ENCODE data around the gene SEC14L5. TPM values are rescaled to one million over a fixed set of nuclear protein-coding genes. Genes with fewer than 3 reads are reported as not detected.

The SEC14L5 gene
- total and polyA plus RNA-seq, 2 of the 4 experiments (the other 2 are of a cell fraction) = 0.07 TPM; not detected in 1

Other genes with a start within 250 kb of the SEC14L5 start
- 22.2 and 24.4 TPM in 2 replicates for gene ANKS3, start 224.1 kb upstream of the SEC14L5 start, total RNA-seq (2012; rRNA removed)
- 23.7 and 25.0 TPM in 2 replicates for gene ANKS3, start 224.1 kb upstream of the SEC14L5 start, polyA plus RNA-seq (2012; rRNA removed)
- gene DNAAF8, start 223.8 kb upstream of the SEC14L5 start, total RNA-seq (2012; rRNA removed) = 0.54 and 0.56 TPM in 2 replicates
- gene DNAAF8, start 223.8 kb upstream of the SEC14L5 start, polyA plus RNA-seq (2012; rRNA removed) = 1.7 TPM in 2 replicates
- gene ZNF500, start 191.2 kb upstream of the SEC14L5 start, total RNA-seq (2012; rRNA removed) = 4.5 and 4.7 TPM in 2 replicates
- gene ZNF500, start 191.2 kb upstream of the SEC14L5 start, polyA plus RNA-seq (2012; rRNA removed) = 5.9 and 7.3 TPM in 2 replicates
- not detected in 2 replicates for gene SEPTIN12, start 170.0 kb upstream of the SEC14L5 start, total RNA-seq (2012; rRNA removed)
- gene SEPTIN12, start 170.0 kb upstream of the SEC14L5 start, polyA plus RNA-seq (2012; rRNA removed) = not detected in 2 replicates
- gene SMIM22, start 163.0 kb upstream of the SEC14L5 start, total RNA-seq (2012; rRNA removed) = not detected in 2 replicates
- not detected in 2 replicates for gene SMIM22, start 163.0 kb upstream of the SEC14L5 start, polyA plus RNA-seq (2012; rRNA removed)
- gene ROGDI, start 155.7 kb upstream of the SEC14L5 start, total RNA-seq (2012; rRNA removed) = 13.6 and 14.2 TPM in 2 replicates
- 27.1 and 30.1 TPM in 2 replicates for gene ROGDI, start 155.7 kb upstream of the SEC14L5 start, polyA plus RNA-seq (2012; rRNA removed)
- 26.0 and 27.8 TPM in 2 replicates for gene GLYR1, start 111.0 kb upstream of the SEC14L5 start, total RNA-seq (2012; rRNA removed)
- gene GLYR1, start 111.0 kb upstream of the SEC14L5 start, polyA plus RNA-seq (2012; rRNA removed) = 53.2 and 54.2 TPM in 2 replicates
- gene UBN1, start 110.8 kb upstream of the SEC14L5 start, total RNA-seq (2012; rRNA removed) = 5.7 and 7.8 TPM in 2 replicates
- gene UBN1, start 110.8 kb upstream of the SEC14L5 start, polyA plus RNA-seq (2012; rRNA removed) = 12.9 and 16.3 TPM in 2 replicates
- 0.28 and 0.36 TPM in 2 replicates for gene PPL, start 21.2 kb upstream of the SEC14L5 start, total RNA-seq (2012; rRNA removed)
- gene PPL, start 21.2 kb upstream of the SEC14L5 start, polyA plus RNA-seq (2012; rRNA removed) = 0.19 and 0.34 TPM in 2 replicates
- 5.3 and 6.5 TPM in 2 replicates for gene NAGPA, start 75.6 kb downstream of the SEC14L5 start, total RNA-seq (2012; rRNA removed)
- gene NAGPA, start 75.6 kb downstream of the SEC14L5 start, polyA plus RNA-seq (2012; rRNA removed) = 12.2 and 15.0 TPM in 2 replicates
- gene C16orf89, start 107.6 kb downstream of the SEC14L5 start, total RNA-seq (2012; rRNA removed) = 0.18 TPM in 1 of 2 replicates, not detected in the other
- 0.17 and 0.30 TPM in 2 replicates for gene C16orf89, start 107.6 kb downstream of the SEC14L5 start, polyA plus RNA-seq (2012; rRNA removed)
- gene ALG1, start 113.5 kb downstream of the SEC14L5 start, total RNA-seq (2012; rRNA removed) = 34.7 and 41.0 TPM in 2 replicates
- 30.4 and 30.9 TPM in 2 replicates for gene ALG1, start 113.5 kb downstream of the SEC14L5 start, polyA plus RNA-seq (2012; rRNA removed)
- 16.4 and 19.0 TPM in 2 replicates for gene EEF2KMT, start 139.5 kb downstream of the SEC14L5 start, total RNA-seq (2012; rRNA removed)
- 14.1 and 15.1 TPM in 2 replicates for gene EEF2KMT, start 139.5 kb downstream of the SEC14L5 start, polyA plus RNA-seq (2012; rRNA removed)